ENCODE measurements around the gene NUDT12. TPM values are rescaled to one million over a fixed set of nuclear protein-coding genes. Genes with fewer than 3 reads are reported as not detected.

Gene NUDT12
- total RNA-seq, 1 experiment from 2014 or later = 11.3 TPM

- no peak for DNase-seq
Observed at GRCh38 chr5:103526164-103526915, 36.2 kb downstream of the NUDT12 start.

More at GRCh38 chr5:103526164-103526915, 36.2 kb downstream of the NUDT12 start:
- Histone ChIP-seq H4K91ac (ENCODE audit: insufficient read length, low read depth, low read length) (no peak overlapping the region), H3K27ac (ENCODE audit: insufficient read length, low read depth, low read length) (no peak overlapping the region), H3K27me3 (ENCODE audit: insufficient read depth, low read length) (no peaks in the 10 kb centered on the region), H3K9ac (ENCODE audit: extremely low read depth, insufficient read length, low read length) (no peak overlapping the region), H2AFZ (ENCODE audit: low read length) (no peak overlapping the region), H3K79me2 (ENCODE audit: insufficient read depth, low read length) (no peaks in the 10 kb centered on the region), H3K23ac (ENCODE audit: insufficient read length, low read depth, low read length) (no peak overlapping the region), H3K56ac (ENCODE audit: insufficient read length, low read depth, low read length) (no peak overlapping the region), H3K4ac (ENCODE audit: low read depth, low read length) (no peak overlapping the region), H3K4me1 (ENCODE audit: insufficient read depth, low read length) (no peaks in the 10 kb centered on the region), H3K4me2 (ENCODE audit: insufficient read depth, insufficient read length, low read length) (no peak overlapping the region), H2AK5ac (ENCODE audit: insufficient read length, low read length) (no peak overlapping the region), H3T11ph (ENCODE audit: low read length) (no peak overlapping the region), H3K14ac (ENCODE audit: insufficient read depth, low read length) (no peak overlapping the region), H4K8ac (replicated peaks; ENCODE audit: insufficient read length, low read depth, low read length) (no peak overlapping the region), H2BK15ac (ENCODE audit: low read depth, low read length) (no peak overlapping the region), H3K23me2 (ENCODE audit: insufficient read length, low read depth, low read length, poor library complexity, severe bottlenecking) (no peaks in the 10 kb centered on the region), H3K18ac (ENCODE audit: insufficient read length, low read depth, low read length) (no peak overlapping the region), H2BK120ac (ENCODE audit: low read depth, low read length, poor library complexity, severe bottlenecking) (no peak overlapping the region), H2BK20ac (ENCODE audit: low read depth, low read length, poor library complexity, severe bottlenecking) (no peak overlapping the region), H3K79me1 (ENCODE audit: insufficient read depth, low read depth, low read length, poor library complexity, severe bottlenecking) (no peaks in the 10 kb centered on the region), H2BK5ac (ENCODE audit: insufficient read length, low read length) (no peak overlapping the region), H4K5ac (ENCODE audit: insufficient read length, low read depth, low read length) (no peak overlapping the region), H3K9me3 (ENCODE audit: control insufficient read depth, low read depth, low read length) (no peaks in the 10 kb centered on the region), H2BK12ac (ENCODE audit: insufficient read length, low read depth, low read length) (no peak overlapping the region), H4K20me1 (ENCODE audit: control insufficient read depth, insufficient read depth, insufficient read length) (no peaks in the 10 kb centered on the region)
- Mint-ChIP-seq H3K36me3 (ENCODE audit: insufficient read depth in 1 of 3, low read depth in 3 of 3) (no peaks in the 10 kb centered on the region), H3K9me3 (no peaks in the 10 kb centered on the region), H3K4me3 (no peak overlapping the region), H3K27ac (no peak overlapping the region; a peak in 1 of 7 replicates), H3K27me3 (ENCODE audit: low read depth) (no peaks in the 10 kb centered on the region), H3K4me1 (peaks cover 7% of the 10 kb centered on the region in 2 experiments; a peak in 3 of 4 replicates)
- WGBS (ENCODE audit: extremely low coverage, insufficient read length, low lambda C conversion rate) = no CpG with 5 or more reads among the region's 6 CpGs
- no peak for TF ChIP-seq CTCF (conservative IDR thresholded peaks at IDR 0.05)

Data from H9 (cell line).